ENCODE data around the gene MOB3B.

DNA sequence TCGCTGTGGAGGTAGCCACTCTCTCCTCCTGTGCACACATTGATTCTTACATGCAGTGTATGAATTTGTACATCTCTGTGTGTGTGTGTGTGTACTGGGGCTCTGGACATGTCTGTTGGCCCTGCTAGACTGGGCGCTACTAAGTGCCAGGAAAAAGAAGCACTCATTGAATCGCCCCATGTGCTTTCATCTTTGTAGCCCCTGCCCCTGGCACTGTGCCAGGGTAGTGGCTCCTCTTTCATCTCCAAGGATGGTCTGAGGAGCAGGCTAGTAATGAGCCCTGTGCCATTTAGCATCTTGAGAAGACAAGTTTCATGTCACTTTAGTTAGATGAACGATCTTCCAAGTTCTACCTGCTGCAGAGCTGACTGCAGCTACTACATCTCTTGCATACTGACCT, 198.2 kb downstream of the MOB3B start:
- TF ChIP-seq, protein P1, sequence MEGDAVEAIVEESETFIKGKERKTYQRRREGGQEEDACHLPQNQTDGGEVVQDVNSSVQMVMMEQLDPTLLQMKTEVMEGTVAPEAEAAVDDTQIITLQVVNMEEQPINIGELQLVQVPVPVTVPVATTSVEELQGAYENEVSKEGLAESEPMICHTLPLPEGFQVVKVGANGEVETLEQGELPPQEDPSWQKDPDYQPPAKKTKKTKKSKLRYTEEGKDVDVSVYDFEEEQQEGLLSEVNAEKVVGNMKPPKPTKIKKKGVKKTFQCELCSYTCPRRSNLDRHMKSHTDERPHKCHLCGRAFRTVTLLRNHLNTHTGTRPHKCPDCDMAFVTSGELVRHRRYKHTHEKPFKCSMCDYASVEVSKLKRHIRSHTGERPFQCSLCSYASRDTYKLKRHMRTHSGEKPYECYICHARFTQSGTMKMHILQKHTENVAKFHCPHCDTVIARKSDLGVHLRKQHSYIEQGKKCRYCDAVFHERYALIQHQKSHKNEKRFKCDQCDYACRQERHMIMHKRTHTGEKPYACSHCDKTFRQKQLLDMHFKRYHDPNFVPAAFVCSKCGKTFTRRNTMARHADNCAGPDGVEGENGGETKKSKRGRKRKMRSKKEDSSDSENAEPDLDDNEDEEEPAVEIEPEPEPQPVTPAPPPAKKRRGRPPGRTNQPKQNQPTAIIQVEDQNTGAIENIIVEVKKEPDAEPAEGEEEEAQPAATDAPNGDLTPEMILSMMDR (IDR thresholded peaks at IDR 0.05): no peak
- TF ChIP-seq POLR2A (IDR thresholded peaks at IDR 0.05): no peak
